GM23338 (cell line): ENCODE data around the gene LRMDA. TPM values are rescaled to one million over a fixed set of nuclear protein-coding genes. Genes with fewer than 3 reads are reported as not detected.

Source experiments
- ATAC-seq: fragments of 200-7000 bp; cut with Tn5 transposase; 3 replicates; pipeline ENCODE4 v1.9.1; 2020
- DNase-seq: peaks from one replicate; pipeline ENCODE4 v3.0.0-alpha.2; 2015; ENCODE audit warnings: low spot score
- H2AFZ ChIP-seq: fragments of 200-600 bp; sonication (generic); 2 replicates; pipeline ENCODE4 v1.8.0; 2016; ENCODE audit warnings: antibody characterized with exemption, mild to moderate bottlenecking, moderate library complexity
- H3F3A ChIP-seq: fragments of 200-600 bp; sonication (generic); replicated peaks from 2 replicates; pipeline ENCODE4 v1.8.0; 2017; ENCODE audit warnings: antibody characterized with exemption, mixed run types, low read depth
- H3K27ac ChIP-seq: fragments of 200-600 bp; sonication (generic); 2 replicates; pipeline ENCODE4 v1.6.1; 2016; ENCODE audit warnings: low read depth
- H3K27me3 ChIP-seq: fragments of 200-600 bp; sonication (generic); 2 replicates; pipeline ENCODE4 v1.8.0; 2016; ENCODE audit warnings: mild to moderate bottlenecking, mixed run types, moderate library complexity; ENCODE audit not compliant: insufficient read depth
- H3K36me3 ChIP-seq: fragments of 200-600 bp; sonication (generic); 2 replicates; pipeline ENCODE4 v1.8.0; 2016; ENCODE audit warnings: mild to moderate bottlenecking; ENCODE audit not compliant: insufficient read depth
- H3K4me1 ChIP-seq: fragments of 200-600 bp; sonication (generic); 2 replicates; pipeline ENCODE4 v1.8.0; 2016; ENCODE audit warnings: mild to moderate bottlenecking, moderate library complexity; ENCODE audit not compliant: insufficient read depth
- H3K4me2 ChIP-seq: fragments of 200-600 bp; sonication (generic); 2 replicates; pipeline ENCODE4 v1.7.1; 2017; ENCODE audit warnings: mixed run types
- H3K4me3 ChIP-seq: fragments of 200-600 bp; sonication (generic); 2 replicates; pipeline ENCODE4 v1.6.1; 2016; ENCODE audit warnings: mixed run types
- H3K79me2 ChIP-seq: fragments of 200-600 bp; sonication (generic); replicated peaks from 2 replicates; pipeline ENCODE4 v1.8.0; 2017; ENCODE audit warnings: mild to moderate bottlenecking; ENCODE audit not compliant: insufficient read depth
- H3K9me2 ChIP-seq: fragments of 200-600 bp; sonication (generic); 2 replicates; pipeline ENCODE4 v1.8.0; 2017; ENCODE audit not compliant: insufficient read depth
- H4K20me1 ChIP-seq: fragments of 200-600 bp; sonication (generic); replicated peaks from 2 replicates; pipeline ENCODE4 v1.8.0; 2017; ENCODE audit warnings: mild to moderate bottlenecking; ENCODE audit not compliant: insufficient read depth
- H3K27ac Mint-ChIP-seq: 2 replicates; pipeline ENCODE4 v1.8.0; 2020; ENCODE audit warnings: inconsistent platforms, mild to moderate bottlenecking, moderate library complexity, mixed read lengths
- H3K27me3 Mint-ChIP-seq: 3 replicates; pipeline ENCODE4 v1.8.0; 2022; ENCODE audit warnings: low read depth, mild to moderate bottlenecking, moderate library complexity, mixed read lengths, inconsistent platforms; ENCODE audit not compliant: insufficient read depth, poor library complexity
- H3K36me3 Mint-ChIP-seq: 3 replicates; pipeline ENCODE4 v1.8.0; 2021; ENCODE audit warnings: low read depth, mild to moderate bottlenecking, inconsistent platforms, moderate library complexity, mixed read lengths
- H3K4me1 Mint-ChIP-seq: 3 replicates; pipeline ENCODE4 v1.8.0; 2020; ENCODE audit warnings: mild to moderate bottlenecking, inconsistent platforms, mixed read lengths
- H3K4me3 Mint-ChIP-seq: 3 replicates; pipeline ENCODE4 v1.8.0; 2021; ENCODE audit warnings: moderate library complexity, mild to moderate bottlenecking, inconsistent platforms, mixed read lengths
- H3K9me3 Mint-ChIP-seq: 3 replicates; pipeline ENCODE4 v1.8.0; 2020; ENCODE audit warnings: moderate library complexity, mild to moderate bottlenecking, inconsistent platforms, mixed read lengths
- CREB1 ChIP-seq: fragments of 250-450 bp; sonication (Bioruptor Pico); IDR thresholded peaks from 2 replicates; pipeline ENCODE4 v1.5.0; 2020; ENCODE audit warnings: low read depth, mild to moderate bottlenecking, moderate library complexity
- CTCF ChIP-seq, 2 experiments: fragments of 200-600 bp in 1 of 2; sonication (generic) in 1 of 2; conservative IDR thresholded peaks; 2 replicates each; pipeline versions ENCODE4 v1.5.1 to v1.6.1; 2016 to 2017; ENCODE audit warnings: antibody characterized with exemption in 2 of 2, low read depth in 2 of 2, mild to moderate bottlenecking in 2 of 2, moderate library complexity in 1 of 2
- ETS1 ChIP-seq: IDR thresholded peaks from 2 replicates; pipeline ENCODE4 v1.6.1; 2016; ENCODE audit warnings: antibody characterized with exemption
- EZH2 ChIP-seq: fragments of 200-600 bp; sonication (generic); IDR thresholded peaks from one replicate; pipeline ENCODE4 v1.8.0; 2017; ENCODE audit warnings: antibody characterized with exemption, mild to moderate bottlenecking, low read depth; ENCODE audit not compliant: unreplicated experiment
- EZH2phosphoT487 ChIP-seq: fragments of 200-600 bp; sonication (generic); IDR thresholded peaks from one replicate; pipeline ENCODE4 v1.8.1; 2018; ENCODE audit warnings: antibody characterized with exemption; ENCODE audit not compliant: unreplicated experiment
- NANOG ChIP-seq: IDR thresholded peaks from 2 replicates; pipeline ENCODE4 v1.6.1; 2016; ENCODE audit warnings: antibody characterized with exemption, borderline replicate concordance
- POLR2AphosphoS5 ChIP-seq: IDR thresholded peaks from 2 replicates; pipeline ENCODE4 v1.6.1; 2016; ENCODE audit warnings: antibody characterized with exemption, low read depth
- ZNF114 ChIP-seq: fragments of 250-450 bp; sonication (Bioruptor Pico); IDR thresholded peaks from 2 replicates; pipeline ENCODE4 v1.5.0; 2020; ENCODE audit warnings: mild to moderate bottlenecking, moderate library complexity
- ZNF462 ChIP-seq: fragments of 250-450 bp; sonication (Bioruptor Pico); IDR thresholded peaks from 2 replicates; pipeline ENCODE4 v1.5.0; 2020; ENCODE audit warnings: mild to moderate bottlenecking, moderate library complexity
- polyA plus RNA-seq: library from polyadenylated mRNA; unstranded; fragments of >200 nt; fragmentation: Nextera tagmentation; extraction: Ambion mirVana; gene quantifications from 2 replicates; pipeline ENCODE4 v1.2.1, GENCODE V29; 2016
- total RNA-seq: library from RNA; depleted of rRNA; stranded (reverse); fragments of >200 nt; shearing (Covaris generic); gene quantifications from 2 replicates; pipeline ENCODE4 v1.2.3, GENCODE V29; 2014

LRMDA gene
- total and polyA plus RNA-seq, 2 experiments from 2014 or later, result 0.90 to 1.8 TPM

GRCh38 chr10:75646218-75646915 is 214.9 kb downstream of the LRMDA start:
- no peak for DNase-seq
- no peaks in the 10 kb centered on the region for H3K36me3 ChIP-seq
- no peak for ATAC-seq
- no peaks in the 10 kb centered on the region for H4K20me1 ChIP-seq
- no peaks in the 10 kb centered on the region for H3K79me2 ChIP-seq
- Mint-ChIP-seq H3K4me1 (no peaks in the 10 kb centered on the region; the same call in 2 of the 3 replicates), H3K27ac (no peak overlapping the region), H3K27me3 (peaks cover 7% of the 10 kb centered on the region), H3K36me3 (no peaks in the 10 kb centered on the region), H3K4me3 (no peak overlapping the region), H3K9me3 (no peaks in the 10 kb centered on the region)
- no peaks in the 10 kb centered on the region for H3K9me2 ChIP-seq
- H3F3A ChIP-seq, result no peaks in the 10 kb centered on the region
- 0 out of 2 replicates have a peak, but pooled peaks cover 3% of the 10 kb centered on the region for H3K27me3 ChIP-seq
- no peaks in the 10 kb centered on the region for H3K4me1 ChIP-seq
- TF ChIP-seq EZH2phosphoT487 (no peak), POLR2AphosphoS5 (no peak), CTCF (conservative IDR thresholded peaks at IDR 0.05; ENCODE audit: low read depth in 2 of 2) (no peak), CREB1 (no peak), NANOG (no peak), ZNF462 (CRISPR knock-in tag) (no peak), ETS1 (no peak), ZNF114 (no peak), EZH2 (no peak)
- H3K4me3 ChIP-seq, result no peak overlapping the region
- H3K4me2 ChIP-seq, result no peak overlapping the region
- no peak overlapping the region for H2AFZ ChIP-seq
- H3K27ac ChIP-seq, result no peak overlapping the region
